K562 (cell line): ENCODE measurements around the gene TRIP6. TPM values are rescaled to one million over a fixed set of nuclear protein-coding genes. Genes with fewer than 3 reads are reported as not detected.

Experiments
- CHD1 ChIP-seq: fragments of 200-600 bp; sonication (generic); IDR thresholded peaks from one replicate; pipeline ENCODE4 v1.6.1; 2012; ENCODE audit warnings: mild to moderate bottlenecking, moderate library complexity, low read length, inconsistent platforms
- CREB3L1 ChIP-seq: fragments of 450-650 bp; IDR thresholded peaks from 2 replicates; pipeline ENCODE4 v1.6.1; 2014; ENCODE audit warnings: low read depth, mild to moderate bottlenecking, moderate library complexity, borderline replicate concordance
- CREM ChIP-seq: IDR thresholded peaks from 2 replicates; pipeline ENCODE4 v1.6.1; 2014; ENCODE audit warnings: antibody characterized with exemption, low read depth
- FOXP1 ChIP-seq: sonication (generic); formaldehyde crosslinking; IDR thresholded peaks from 2 replicates; pipeline ENCODE4 v1.8.0; 2022; ENCODE audit warnings: mild to moderate bottlenecking, missing genetic modification reagents
- GATAD2A ChIP-seq: fragments of 450-650 bp; IDR thresholded peaks from 2 replicates; pipeline ENCODE4 v1.6.1; 2017
- GTF2E2 ChIP-seq: fragments of 200-800 bp; sonication (Bioruptor generic); IDR thresholded peaks from 2 replicates; pipeline ENCODE4 v1.6.1; 2016; ENCODE audit warnings: missing genetic modification characterization, missing compliant biosample characterization
- JUN ChIP-seq, 2 experiments: sonication (generic) in 1 of 2; formaldehyde crosslinking in 1 of 2; IDR thresholded peaks; 2 replicates each; pipeline versions ENCODE4 v1.6.1 to v1.8.0; 2012 to 2022; ENCODE audit warnings: borderline replicate concordance in 2 of 2, mild to moderate bottlenecking in 2 of 2, improper control_type of control experiment in 1 of 2, low read depth in 1 of 2, low read length in 1 of 2, missing genetic modification reagents in 1 of 2
- NEUROD1 ChIP-seq: fragments of 150-350 bp; IDR thresholded peaks from 2 replicates; pipeline ENCODE4 v1.6.1; 2014; ENCODE audit warnings: borderline replicate concordance, low read length, low read depth; ENCODE audit not compliant: partially characterized antibody
- PKNOX1 ChIP-seq: fragments of 450-650 bp; IDR thresholded peaks from 2 replicates; pipeline ENCODE4 v1.6.1; 2016
- RREB1 ChIP-seq: fragments of 250-450 bp; sonication (Bioruptor Pico); IDR thresholded peaks from 2 replicates; pipeline ENCODE4 v1.4.0; 2020
- TGIF2 ChIP-seq: sonication (generic); formaldehyde crosslinking; IDR thresholded peaks from 2 replicates; pipeline ENCODE4 v1.8.1; 2022; ENCODE audit warnings: mild to moderate bottlenecking, missing genetic modification reagents, moderate library complexity
- THRB ChIP-seq: fragments of 450-650 bp; formaldehyde crosslinking; conservative IDR thresholded peaks from 2 replicates; pipeline ENCODE4 v1.4.0; 2022; ENCODE audit warnings: mild to moderate bottlenecking, missing genetic modification characterization
- ZNF639 ChIP-seq, 2 experiments: fragments of 200-800 bp in 1 of 2; sonication (Bioruptor generic) in 1 of 2; sonication (generic) in 1 of 2; formaldehyde crosslinking in 1 of 2; IDR thresholded peaks in 1 of 2; conservative IDR thresholded peaks in 1 of 2; 2 replicates each; pipeline versions ENCODE4 v1.5.0 to v1.6.1; 2016 to 2020; ENCODE audit warnings: missing compliant biosample characterization in 1 of 2, missing genetic modification characterization in 1 of 2, missing genetic modification reagents in 1 of 2
- polyA plus RNA-seq, 8 experiments: library from polyadenylated mRNA; depleted of rRNA in 4 of 8; stranded (reverse) in 5 of 8; unstranded in 3 of 8; fragments of >200 nt; fragmentation: Nextera tagmentation in 2 of 8; fragmentation: Illumina TruSeq in 1 of 8; extraction: Ambion mirVana in 2 of 8; extraction: Trizol in 1 of 8; gene quantifications; 2 replicates each; pipeline versions ENCODE4 v1.2.1 to v1.2.3, GENCODE V29; 2011 to 2014; ENCODE audit warnings: inconsistent platforms in 1 of 8, missing spikeins in 1 of 8
- total RNA-seq, 7 experiments: library from RNA; depleted of rRNA in 6 of 7; stranded (reverse); fragments of >200 nt in 6 of 7; fragmentation: Illumina TruSeq in 2 of 7; extraction: Trizol in 2 of 7; gene quantifications; 2 replicates each; pipeline versions ENCODE4 v1.2.1 to v1.2.3, GENCODE V29; 2011 to 2021; ENCODE audit warnings: low replicate concordance in 1 of 7

The TRIP6 gene
- total and polyA plus RNA-seq, 9 of the 15 experiments (the other 6 are each of a cell fraction or from before 2014, with no cell fraction given), result 5.9 to 141 (median 54.0) TPM

- TF ChIP-seq RREB1 (CRISPR knock-in tag), result 0 out of 2 replicates have a peak, but pooled peaks have one; percentile 85
- TF ChIP-seq NEUROD1, result peak; percentile 7
- no peak for TF ChIP-seq CREB3L1
- TF ChIP-seq GTF2E2 (tag), result no peak; the same call in 1 of the 2 replicates
- peak; percentile 94 for TF ChIP-seq CHD1
- TF ChIP-seq GATAD2A, result 0 out of 2 replicates have a peak, but pooled peaks have one; percentile 25
- no peak for TF ChIP-seq JUN (IDR thresholded peaks at IDR 0.05; ENCODE audit: borderline replicate concordance, low read depth, low read length)
- 0 out of 2 replicates have a peak, but pooled peaks have one; percentile 47 for TF ChIP-seq JUN (CRISPR knock-in tag; IDR thresholded peaks at IDR 0.05; ENCODE audit: borderline replicate concordance)
- TF ChIP-seq FOXP1 (CRISPR knock-in tag), result peak; percentile 64; the same call in 1 of the 2 replicates
- peak; percentile 46; the same call in 1 of the 2 replicates for TF ChIP-seq CREM
- no peak for TF ChIP-seq THRB (CRISPR knock-in tag)
- peak; percentile 69 for TF ChIP-seq PKNOX1
- peak in 1 of 2 experiments; percentile 19; a peak in 1 of 4 replicates for TF ChIP-seq ZNF639 (CRISPR knock-in tag; conservative IDR thresholded peaks at IDR 0.05 in 1 of 2, IDR thresholded peaks at IDR 0.05 in 1 of 2)
- 0 out of 2 replicates have a peak, but pooled peaks have one; percentile 24 for TF ChIP-seq TGIF2
Measured at GRCh38 chr7:100875356-100875751, 8.2 kb downstream of the TRIP6 start (continued).
